H9 (cell line): ENCODE results near the gene C5orf15. TPM values are rescaled to one million over a fixed set of nuclear protein-coding genes. Genes with fewer than 3 reads are reported as not detected.

Source experiments
- DNase-seq: peaks from one replicate; pipeline ENCODE4 v3.0.0-alpha.2; 2017
- H2AFZ ChIP-seq: one replicate; pipeline ENCODE4 v1.6.1; 2013; ENCODE audit warnings: mild to moderate bottlenecking, low read length, control low read depth, moderate library complexity
- H2AK5ac ChIP-seq: 2 replicates; pipeline ENCODE4 v1.6.1; 2013; ENCODE audit warnings: low read length, control low read depth, mixed read lengths; ENCODE audit not compliant: insufficient read length
- H2BK120ac ChIP-seq: one replicate; pipeline ENCODE4 v1.6.1; 2013; ENCODE audit warnings: low read depth, mild to moderate bottlenecking, low read length, control low read depth, inconsistent platforms; ENCODE audit not compliant: poor library complexity, severe bottlenecking
- H2BK12ac ChIP-seq: 2 replicates; pipeline ENCODE4 v1.6.1; 2013; ENCODE audit warnings: low read length, control low read depth, mixed read lengths, low read depth; ENCODE audit not compliant: insufficient read length
- H2BK15ac ChIP-seq: 2 replicates; pipeline ENCODE4 v1.6.1; 2013; ENCODE audit warnings: low read depth, low read length, control low read depth
- H2BK20ac ChIP-seq: one replicate; pipeline ENCODE4 v1.6.1; 2013; ENCODE audit warnings: low read depth, mild to moderate bottlenecking, low read length, control low read depth, inconsistent platforms; ENCODE audit not compliant: poor library complexity, severe bottlenecking
- H2BK5ac ChIP-seq: 2 replicates; pipeline ENCODE4 v1.6.1; 2013; ENCODE audit warnings: low read length, control low read depth, mixed read lengths; ENCODE audit not compliant: insufficient read length
- H3K14ac ChIP-seq: 2 replicates; pipeline ENCODE4 v1.6.1; 2013; ENCODE audit warnings: low read length, control low read depth; ENCODE audit not compliant: insufficient read depth
- H3K18ac ChIP-seq: 2 replicates; pipeline ENCODE4 v1.6.1; 2013; ENCODE audit warnings: low read depth, mild to moderate bottlenecking, mixed read lengths, low read length, control low read depth; ENCODE audit not compliant: insufficient read length
- H3K23ac ChIP-seq: 2 replicates; pipeline ENCODE4 v1.6.1; 2013; ENCODE audit warnings: low read length, control low read depth, mixed read lengths, low read depth; ENCODE audit not compliant: insufficient read length
- H3K23me2 ChIP-seq: 2 replicates; pipeline ENCODE4 v1.6.1; 2013; ENCODE audit warnings: low read depth, mild to moderate bottlenecking, mixed read lengths, low read length, control low read depth; ENCODE audit not compliant: insufficient read length, poor library complexity, severe bottlenecking
- H3K27ac ChIP-seq: 2 replicates; pipeline ENCODE4 v1.5.1; 2013; ENCODE audit warnings: low read length, control low read depth, mixed read lengths, low read depth; ENCODE audit not compliant: insufficient read length
- H3K27me3 ChIP-seq: 2 replicates; pipeline ENCODE4 v1.6.1; 2013; ENCODE audit warnings: low read length, control low read depth, inconsistent platforms; ENCODE audit not compliant: insufficient read depth
- H3K4ac ChIP-seq: 2 replicates; pipeline ENCODE4 v1.6.1; 2013; ENCODE audit warnings: low read depth, mild to moderate bottlenecking, control low read depth, inconsistent platforms, low read length, moderate library complexity
- H3K4me1 ChIP-seq: 2 replicates; pipeline ENCODE4 v1.6.1; 2013; ENCODE audit warnings: low read length, control low read depth, inconsistent platforms; ENCODE audit not compliant: insufficient read depth
- H3K4me2 ChIP-seq: 2 replicates; pipeline ENCODE4 v1.6.1; 2013; ENCODE audit warnings: low read length, control low read depth, mixed read lengths; ENCODE audit not compliant: insufficient read length, insufficient read depth
- H3K56ac ChIP-seq: 2 replicates; pipeline ENCODE4 v1.6.1; 2013; ENCODE audit warnings: low read depth, mild to moderate bottlenecking, mixed read lengths, low read length, control low read depth; ENCODE audit not compliant: insufficient read length
- H3K79me1 ChIP-seq: 2 replicates; pipeline ENCODE4 v1.6.1; 2013; ENCODE audit warnings: low read depth, mild to moderate bottlenecking, moderate library complexity, low read length, control low read depth, inconsistent platforms; ENCODE audit not compliant: insufficient read depth, poor library complexity, severe bottlenecking
- H3K79me2 ChIP-seq: 2 replicates; pipeline ENCODE4 v1.6.1; 2013; ENCODE audit warnings: low read length, control low read depth, inconsistent platforms; ENCODE audit not compliant: insufficient read depth
- H3K9ac ChIP-seq: 2 replicates; pipeline ENCODE4 v1.6.1; 2013; ENCODE audit warnings: low read length, control low read depth, mixed read lengths; ENCODE audit not compliant: insufficient read length; ENCODE audit errors: extremely low read depth
- H3K9me3 ChIP-seq: one replicate; pipeline ENCODE4 v1.6.1; 2013; ENCODE audit warnings: low read depth, low read length, inconsistent platforms; ENCODE audit not compliant: control insufficient read depth
- H3T11ph ChIP-seq: one replicate; pipeline ENCODE4 v1.6.1; 2013; ENCODE audit warnings: mild to moderate bottlenecking, low read length, control low read depth, inconsistent platforms
- H4K20me1 ChIP-seq: one replicate; pipeline ENCODE4 v1.6.1; 2013; ENCODE audit not compliant: control insufficient read depth, insufficient read length, insufficient read depth
- H4K5ac ChIP-seq: 2 replicates; pipeline ENCODE4 v1.6.1; 2013; ENCODE audit warnings: low read depth, mild to moderate bottlenecking, mixed read lengths, low read length, control low read depth; ENCODE audit not compliant: insufficient read length
- H4K8ac ChIP-seq: replicated peaks from 2 replicates; pipeline ENCODE4 v1.6.1; 2013; ENCODE audit warnings: low read length, control low read depth, mixed read lengths, low read depth; ENCODE audit not compliant: insufficient read length
- H4K91ac ChIP-seq: 2 replicates; pipeline ENCODE4 v1.6.1; 2013; ENCODE audit warnings: low read depth, mild to moderate bottlenecking, moderate library complexity, mixed read lengths, low read length, control low read depth; ENCODE audit not compliant: insufficient read length
- H3K27ac Mint-ChIP-seq, 3 experiments: 2 replicates in 2 of 3; 3 replicates in 1 of 3; pipeline ENCODE4 v1.8.0; 2020 to 2021; ENCODE audit warnings: mixed read lengths in 3 of 3, mild to moderate bottlenecking in 1 of 3, moderate library complexity in 1 of 3
- H3K27me3 Mint-ChIP-seq: 2 replicates; pipeline ENCODE4 v1.8.0; 2021; ENCODE audit warnings: low read depth, mild to moderate bottlenecking, moderate library complexity, mixed read lengths
- H3K36me3 Mint-ChIP-seq, 3 experiments: 2 replicates in 2 of 3; 3 replicates in 1 of 3; pipeline ENCODE4 v1.8.0; 2020 to 2021; ENCODE audit warnings: low read depth in 3 of 3, mixed read lengths in 3 of 3; ENCODE audit not compliant: insufficient read depth in 1 of 3
- H3K4me1 Mint-ChIP-seq, 2 experiments: 2 replicates each; pipeline ENCODE4 v1.8.0; 2020; ENCODE audit warnings: mixed read lengths in 2 of 2
- H3K4me3 Mint-ChIP-seq, 2 experiments: 2 replicates in 1 of 2; 3 replicates in 1 of 2; pipeline ENCODE4 v1.8.0; 2020 to 2021; ENCODE audit warnings: mild to moderate bottlenecking in 2 of 2, mixed read lengths in 2 of 2, moderate library complexity in 1 of 2
- H3K9me3 Mint-ChIP-seq, 2 experiments: 2 replicates in 1 of 2; 3 replicates in 1 of 2; pipeline ENCODE4 v1.8.0; 2020; ENCODE audit warnings: mild to moderate bottlenecking in 2 of 2, mixed read lengths in 2 of 2, moderate library complexity in 1 of 2
- WGBS: extraction: QIAGEN DNeasy Blood & Tissue Kit; methylation state at CpG from one replicate; pipeline ENCODE4 v1.1.7; 2013; ENCODE audit warnings: missing lambda C conversion rate, low lambda C conversion rate, mixed read lengths; ENCODE audit not compliant: insufficient read length; ENCODE audit errors: extremely low coverage; 5-methylcytosine and 5-hydroxymethylcytosine counted together
- total RNA-seq: library from RNA; stranded (reverse); gene quantifications from 2 replicates; pipeline ENCODE4 v1.2.1, GENCODE V29; 2021
- TF ChIP-seq, protein P1 (sequence below): fragments of 200-600 bp; sonication (generic); conservative IDR thresholded peaks from 3 replicates; pipeline ENCODE4 v1.8.0; 2021; ENCODE audit warnings: antibody characterized with exemption, mild to moderate bottlenecking

Gene C5orf15
- total RNA-seq, 1 experiment from 2014 or later: 33.4 TPM

DNA sequence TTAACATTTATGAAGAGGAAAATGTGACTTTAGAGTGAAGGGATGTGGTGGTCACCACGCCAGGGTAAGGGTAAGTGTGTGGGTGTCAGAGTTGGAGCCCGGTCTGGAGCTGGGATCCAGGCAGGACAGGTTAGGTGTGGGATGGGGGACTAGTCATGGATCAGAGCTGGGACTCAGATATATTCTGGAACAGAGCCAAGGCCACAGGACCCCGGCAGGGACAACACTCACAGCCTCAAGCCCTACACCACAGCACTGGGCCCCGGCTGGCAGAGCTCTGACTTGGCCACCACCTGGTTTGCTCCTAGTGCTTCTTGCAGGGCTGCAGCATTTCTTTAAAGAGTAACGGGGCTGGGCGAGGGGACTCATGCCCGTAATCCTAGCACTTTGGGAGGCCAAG, 47.4 kb downstream of the C5orf15 start:
- no peak overlapping the region for H3K27ac Mint-ChIP-seq
- H3K9ac ChIP-seq: no peak overlapping the region

More for the DNA sequence above, 47.4 kb downstream of the C5orf15 start:
- Histone ChIP-seq H3K79me1 (no peaks in the 10 kb centered on the region), H3K27ac (no peak overlapping the region), H2AK5ac (no peak overlapping the region), H3T11ph (no peak overlapping the region), H4K20me1 (no peaks in the 10 kb centered on the region), H4K91ac (no peak overlapping the region), H3K4me2 (no peak overlapping the region), H3K14ac (no peak overlapping the region), H2AFZ (no peak overlapping the region), H2BK20ac (no peak overlapping the region), H3K23ac (no peak overlapping the region), H2BK5ac (no peak overlapping the region), H2BK12ac (no peak overlapping the region), H2BK15ac (no peak overlapping the region), H3K18ac (no peak overlapping the region), H3K4me1 (no peaks in the 10 kb centered on the region), H3K4ac (no peak overlapping the region), H3K23me2 (no peaks in the 10 kb centered on the region), H3K56ac (no peak overlapping the region), H3K27me3 (no peaks in the 10 kb centered on the region), H3K79me2 (no peaks in the 10 kb centered on the region), H3K9me3 (no peaks in the 10 kb centered on the region), H4K8ac (no peak overlapping the region), H4K5ac (no peak overlapping the region), H2BK120ac (no peak overlapping the region)
- no peak for DNase-seq
- no peak overlapping the region for H3K4me3 Mint-ChIP-seq
- H3K36me3 Mint-ChIP-seq: no peaks in the 10 kb centered on the region
- no CpG with 5 or more reads among the region's 7 CpGs for WGBS
- H3K4me1 Mint-ChIP-seq: peaks cover 0 to 21% of the 10 kb centered on the region in 2 experiments; a peak in 2 of 4 replicates
- TF ChIP-seq, protein P1, sequence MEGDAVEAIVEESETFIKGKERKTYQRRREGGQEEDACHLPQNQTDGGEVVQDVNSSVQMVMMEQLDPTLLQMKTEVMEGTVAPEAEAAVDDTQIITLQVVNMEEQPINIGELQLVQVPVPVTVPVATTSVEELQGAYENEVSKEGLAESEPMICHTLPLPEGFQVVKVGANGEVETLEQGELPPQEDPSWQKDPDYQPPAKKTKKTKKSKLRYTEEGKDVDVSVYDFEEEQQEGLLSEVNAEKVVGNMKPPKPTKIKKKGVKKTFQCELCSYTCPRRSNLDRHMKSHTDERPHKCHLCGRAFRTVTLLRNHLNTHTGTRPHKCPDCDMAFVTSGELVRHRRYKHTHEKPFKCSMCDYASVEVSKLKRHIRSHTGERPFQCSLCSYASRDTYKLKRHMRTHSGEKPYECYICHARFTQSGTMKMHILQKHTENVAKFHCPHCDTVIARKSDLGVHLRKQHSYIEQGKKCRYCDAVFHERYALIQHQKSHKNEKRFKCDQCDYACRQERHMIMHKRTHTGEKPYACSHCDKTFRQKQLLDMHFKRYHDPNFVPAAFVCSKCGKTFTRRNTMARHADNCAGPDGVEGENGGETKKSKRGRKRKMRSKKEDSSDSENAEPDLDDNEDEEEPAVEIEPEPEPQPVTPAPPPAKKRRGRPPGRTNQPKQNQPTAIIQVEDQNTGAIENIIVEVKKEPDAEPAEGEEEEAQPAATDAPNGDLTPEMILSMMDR: no peak
- H3K27me3 Mint-ChIP-seq: peaks cover 5% of the 10 kb centered on the region
- no peaks in the 10 kb centered on the region; a peak in 1 of 5 replicates for H3K9me3 Mint-ChIP-seq
